H9 (cell line): ENCODE measurements around the gene CADM1. TPM values are rescaled to one million over a fixed set of nuclear protein-coding genes. Genes with fewer than 3 reads are reported as not detected.

Experiments
- DNase-seq: peaks from one replicate; pipeline ENCODE4 v3.0.0-alpha.2; 2017
- H2AFZ ChIP-seq: one replicate; pipeline ENCODE4 v1.6.1; 2013; ENCODE audit warnings: mild to moderate bottlenecking, low read length, control low read depth, moderate library complexity
- H2AK5ac ChIP-seq: 2 replicates; pipeline ENCODE4 v1.6.1; 2013; ENCODE audit warnings: low read length, control low read depth, mixed read lengths; ENCODE audit not compliant: insufficient read length
- H2BK120ac ChIP-seq: one replicate; pipeline ENCODE4 v1.6.1; 2013; ENCODE audit warnings: low read depth, mild to moderate bottlenecking, low read length, control low read depth, inconsistent platforms; ENCODE audit not compliant: poor library complexity, severe bottlenecking
- H2BK12ac ChIP-seq: 2 replicates; pipeline ENCODE4 v1.6.1; 2013; ENCODE audit warnings: low read length, control low read depth, mixed read lengths, low read depth; ENCODE audit not compliant: insufficient read length
- H2BK15ac ChIP-seq: 2 replicates; pipeline ENCODE4 v1.6.1; 2013; ENCODE audit warnings: low read depth, low read length, control low read depth
- H2BK20ac ChIP-seq: one replicate; pipeline ENCODE4 v1.6.1; 2013; ENCODE audit warnings: low read depth, mild to moderate bottlenecking, low read length, control low read depth, inconsistent platforms; ENCODE audit not compliant: poor library complexity, severe bottlenecking
- H2BK5ac ChIP-seq: 2 replicates; pipeline ENCODE4 v1.6.1; 2013; ENCODE audit warnings: low read length, control low read depth, mixed read lengths; ENCODE audit not compliant: insufficient read length
- H3K14ac ChIP-seq: 2 replicates; pipeline ENCODE4 v1.6.1; 2013; ENCODE audit warnings: low read length, control low read depth; ENCODE audit not compliant: insufficient read depth
- H3K18ac ChIP-seq: 2 replicates; pipeline ENCODE4 v1.6.1; 2013; ENCODE audit warnings: low read depth, mild to moderate bottlenecking, mixed read lengths, low read length, control low read depth; ENCODE audit not compliant: insufficient read length
- H3K23ac ChIP-seq: 2 replicates; pipeline ENCODE4 v1.6.1; 2013; ENCODE audit warnings: low read length, control low read depth, mixed read lengths, low read depth; ENCODE audit not compliant: insufficient read length
- H3K23me2 ChIP-seq: 2 replicates; pipeline ENCODE4 v1.6.1; 2013; ENCODE audit warnings: low read depth, mild to moderate bottlenecking, mixed read lengths, low read length, control low read depth; ENCODE audit not compliant: insufficient read length, poor library complexity, severe bottlenecking
- H3K27ac ChIP-seq: 2 replicates; pipeline ENCODE4 v1.5.1; 2013; ENCODE audit warnings: low read length, control low read depth, mixed read lengths, low read depth; ENCODE audit not compliant: insufficient read length
- H3K27me3 ChIP-seq: 2 replicates; pipeline ENCODE4 v1.6.1; 2013; ENCODE audit warnings: low read length, control low read depth, inconsistent platforms; ENCODE audit not compliant: insufficient read depth
- H3K4ac ChIP-seq: 2 replicates; pipeline ENCODE4 v1.6.1; 2013; ENCODE audit warnings: low read depth, mild to moderate bottlenecking, control low read depth, inconsistent platforms, low read length, moderate library complexity
- H3K4me1 ChIP-seq: 2 replicates; pipeline ENCODE4 v1.6.1; 2013; ENCODE audit warnings: low read length, control low read depth, inconsistent platforms; ENCODE audit not compliant: insufficient read depth
- H3K4me2 ChIP-seq: 2 replicates; pipeline ENCODE4 v1.6.1; 2013; ENCODE audit warnings: low read length, control low read depth, mixed read lengths; ENCODE audit not compliant: insufficient read length, insufficient read depth
- H3K56ac ChIP-seq: 2 replicates; pipeline ENCODE4 v1.6.1; 2013; ENCODE audit warnings: low read depth, mild to moderate bottlenecking, mixed read lengths, low read length, control low read depth; ENCODE audit not compliant: insufficient read length
- H3K79me1 ChIP-seq: 2 replicates; pipeline ENCODE4 v1.6.1; 2013; ENCODE audit warnings: low read depth, mild to moderate bottlenecking, moderate library complexity, low read length, control low read depth, inconsistent platforms; ENCODE audit not compliant: insufficient read depth, poor library complexity, severe bottlenecking
- H3K79me2 ChIP-seq: 2 replicates; pipeline ENCODE4 v1.6.1; 2013; ENCODE audit warnings: low read length, control low read depth, inconsistent platforms; ENCODE audit not compliant: insufficient read depth
- H3K9ac ChIP-seq: 2 replicates; pipeline ENCODE4 v1.6.1; 2013; ENCODE audit warnings: low read length, control low read depth, mixed read lengths; ENCODE audit not compliant: insufficient read length; ENCODE audit errors: extremely low read depth
- H3K9me3 ChIP-seq: one replicate; pipeline ENCODE4 v1.6.1; 2013; ENCODE audit warnings: low read depth, low read length, inconsistent platforms; ENCODE audit not compliant: control insufficient read depth
- H3T11ph ChIP-seq: one replicate; pipeline ENCODE4 v1.6.1; 2013; ENCODE audit warnings: mild to moderate bottlenecking, low read length, control low read depth, inconsistent platforms
- H4K20me1 ChIP-seq: one replicate; pipeline ENCODE4 v1.6.1; 2013; ENCODE audit not compliant: control insufficient read depth, insufficient read length, insufficient read depth
- H4K5ac ChIP-seq: 2 replicates; pipeline ENCODE4 v1.6.1; 2013; ENCODE audit warnings: low read depth, mild to moderate bottlenecking, mixed read lengths, low read length, control low read depth; ENCODE audit not compliant: insufficient read length
- H4K8ac ChIP-seq: replicated peaks from 2 replicates; pipeline ENCODE4 v1.6.1; 2013; ENCODE audit warnings: low read length, control low read depth, mixed read lengths, low read depth; ENCODE audit not compliant: insufficient read length
- H4K91ac ChIP-seq: 2 replicates; pipeline ENCODE4 v1.6.1; 2013; ENCODE audit warnings: low read depth, mild to moderate bottlenecking, moderate library complexity, mixed read lengths, low read length, control low read depth; ENCODE audit not compliant: insufficient read length
- H3K27ac Mint-ChIP-seq, 3 experiments: 2 replicates in 2 of 3; 3 replicates in 1 of 3; pipeline ENCODE4 v1.8.0; 2020 to 2021; ENCODE audit warnings: mixed read lengths in 3 of 3, mild to moderate bottlenecking in 1 of 3, moderate library complexity in 1 of 3
- H3K27me3 Mint-ChIP-seq: 2 replicates; pipeline ENCODE4 v1.8.0; 2021; ENCODE audit warnings: low read depth, mild to moderate bottlenecking, moderate library complexity, mixed read lengths
- H3K36me3 Mint-ChIP-seq, 3 experiments: 2 replicates in 2 of 3; 3 replicates in 1 of 3; pipeline ENCODE4 v1.8.0; 2020 to 2021; ENCODE audit warnings: low read depth in 3 of 3, mixed read lengths in 3 of 3; ENCODE audit not compliant: insufficient read depth in 1 of 3
- H3K4me1 Mint-ChIP-seq, 2 experiments: 2 replicates each; pipeline ENCODE4 v1.8.0; 2020; ENCODE audit warnings: mixed read lengths in 2 of 2
- H3K4me3 Mint-ChIP-seq, 2 experiments: 2 replicates in 1 of 2; 3 replicates in 1 of 2; pipeline ENCODE4 v1.8.0; 2020 to 2021; ENCODE audit warnings: mild to moderate bottlenecking in 2 of 2, mixed read lengths in 2 of 2, moderate library complexity in 1 of 2
- H3K9me3 Mint-ChIP-seq, 2 experiments: 2 replicates in 1 of 2; 3 replicates in 1 of 2; pipeline ENCODE4 v1.8.0; 2020; ENCODE audit warnings: mild to moderate bottlenecking in 2 of 2, mixed read lengths in 2 of 2, moderate library complexity in 1 of 2
- WGBS: extraction: QIAGEN DNeasy Blood & Tissue Kit; methylation state at CpG from one replicate; pipeline ENCODE4 v1.1.7; 2013; ENCODE audit warnings: missing lambda C conversion rate, low lambda C conversion rate, mixed read lengths; ENCODE audit not compliant: insufficient read length; ENCODE audit errors: extremely low coverage; 5-methylcytosine and 5-hydroxymethylcytosine counted together
- total RNA-seq: library from RNA; stranded (reverse); gene quantifications from 2 replicates; pipeline ENCODE4 v1.2.1, GENCODE V29; 2021
- TF ChIP-seq, protein P1 (sequence below): fragments of 200-600 bp; sonication (generic); conservative IDR thresholded peaks from 3 replicates; pipeline ENCODE4 v1.8.0; 2021; ENCODE audit warnings: antibody characterized with exemption, mild to moderate bottlenecking

The CADM1 gene
- total RNA-seq, 1 experiment from 2014 or later = 11.9 TPM

GRCh38 chr11:115220423-115220822 is 283.8 kb downstream of the CADM1 start:
- Histone ChIP-seq H3K23me2 (no peaks in the 10 kb centered on the region), H2AFZ (no peak overlapping the region), H4K20me1 (no peaks in the 10 kb centered on the region), H2BK120ac (no peak overlapping the region), H2AK5ac (no peak overlapping the region), H4K91ac (no peak overlapping the region), H3K18ac (no peak overlapping the region), H3K79me1 (no peaks in the 10 kb centered on the region), H4K8ac (no peak overlapping the region), H3T11ph (no peak overlapping the region), H3K4me2 (no peak overlapping the region), H3K9me3 (no peaks in the 10 kb centered on the region), H4K5ac (no peak overlapping the region), H3K9ac (no peak overlapping the region), H3K79me2 (no peaks in the 10 kb centered on the region), H3K4ac (no peak overlapping the region), H3K14ac (no peak overlapping the region), H3K27me3 (no peaks in the 10 kb centered on the region), H3K23ac (no peak overlapping the region), H2BK15ac (no peak overlapping the region), H2BK5ac (no peak overlapping the region), H2BK12ac (no peak overlapping the region), H3K4me1 (peaks cover 7% of the 10 kb centered on the region; the same call in 1 of the 2 replicates), H3K27ac (no peak overlapping the region), H2BK20ac (no peak overlapping the region), H3K56ac (no peak overlapping the region)
- Mint-ChIP-seq H3K9me3 (no peaks in the 10 kb centered on the region), H3K27ac (no peak overlapping the region), H3K27me3 (no peaks in the 10 kb centered on the region), H3K4me3 (no peak overlapping the region), H3K36me3 (no peaks in the 10 kb centered on the region), H3K4me1 (peaks cover 33 to 41% of the 10 kb centered on the region in 2 experiments)
- WGBS = no CpG with 5 or more reads among the region's 6 CpGs
- TF ChIP-seq, protein P1, sequence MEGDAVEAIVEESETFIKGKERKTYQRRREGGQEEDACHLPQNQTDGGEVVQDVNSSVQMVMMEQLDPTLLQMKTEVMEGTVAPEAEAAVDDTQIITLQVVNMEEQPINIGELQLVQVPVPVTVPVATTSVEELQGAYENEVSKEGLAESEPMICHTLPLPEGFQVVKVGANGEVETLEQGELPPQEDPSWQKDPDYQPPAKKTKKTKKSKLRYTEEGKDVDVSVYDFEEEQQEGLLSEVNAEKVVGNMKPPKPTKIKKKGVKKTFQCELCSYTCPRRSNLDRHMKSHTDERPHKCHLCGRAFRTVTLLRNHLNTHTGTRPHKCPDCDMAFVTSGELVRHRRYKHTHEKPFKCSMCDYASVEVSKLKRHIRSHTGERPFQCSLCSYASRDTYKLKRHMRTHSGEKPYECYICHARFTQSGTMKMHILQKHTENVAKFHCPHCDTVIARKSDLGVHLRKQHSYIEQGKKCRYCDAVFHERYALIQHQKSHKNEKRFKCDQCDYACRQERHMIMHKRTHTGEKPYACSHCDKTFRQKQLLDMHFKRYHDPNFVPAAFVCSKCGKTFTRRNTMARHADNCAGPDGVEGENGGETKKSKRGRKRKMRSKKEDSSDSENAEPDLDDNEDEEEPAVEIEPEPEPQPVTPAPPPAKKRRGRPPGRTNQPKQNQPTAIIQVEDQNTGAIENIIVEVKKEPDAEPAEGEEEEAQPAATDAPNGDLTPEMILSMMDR = no peak
- no peak for DNase-seq
